K562 (cell line): ENCODE measurements around the gene PPIL1. TPM values are rescaled to one million over a fixed set of nuclear protein-coding genes. Genes with fewer than 3 reads are reported as not detected.

Source experiments
- CAMTA2 ChIP-seq: fragments of 250-450 bp; sonication (Bioruptor Pico); conservative IDR thresholded peaks from 2 replicates; pipeline ENCODE4 v1.5.1; 2022
- CXXC5 ChIP-seq: fragments of 250-450 bp; sonication (Bioruptor Pico); IDR thresholded peaks from 2 replicates; pipeline ENCODE4 v1.8.0; 2022; ENCODE audit warnings: inconsistent platforms, mild to moderate bottlenecking, moderate library complexity
- EGR1 ChIP-seq: fragments of 450-650 bp; conservative IDR thresholded peaks from 2 replicates; pipeline ENCODE4 v1.6.1; 2017; ENCODE audit warnings: mild to moderate bottlenecking
- FOXK1 ChIP-seq: sonication (generic); formaldehyde crosslinking; IDR thresholded peaks from 2 replicates; pipeline ENCODE4 v1.8.0; 2022; ENCODE audit warnings: missing genetic modification reagents, mild to moderate bottlenecking, borderline replicate concordance
- FOXK2 ChIP-seq, 2 experiments: fragments of 450-650 bp; IDR thresholded peaks in 1 of 2; conservative IDR thresholded peaks in 1 of 2; 2 replicates each; pipeline ENCODE4 v1.6.1; 2016; ENCODE audit warnings: low read depth in 2 of 2, mild to moderate bottlenecking in 1 of 2
- MECOM ChIP-seq: fragments of 250-450 bp; sonication (Bioruptor Pico); IDR thresholded peaks from 2 replicates; pipeline ENCODE4 v1.8.0; 2022; ENCODE audit warnings: inconsistent platforms
- NBN ChIP-seq: fragments of 450-650 bp; IDR thresholded peaks from 2 replicates; pipeline ENCODE4 v1.6.1; 2016; ENCODE audit warnings: low read depth, mild to moderate bottlenecking
- NCOR1 ChIP-seq: fragments of 450-650 bp; IDR thresholded peaks from 2 replicates; pipeline ENCODE4 v1.6.1; 2016; ENCODE audit warnings: mild to moderate bottlenecking, moderate library complexity
- PCBP1 ChIP-seq: fragments of 200-400 bp; formaldehyde crosslinking; IDR thresholded peaks from 2 replicates; pipeline ENCODE4 v1.6.1; 2018; ENCODE audit warnings: mild to moderate bottlenecking, low read depth, low read length; ENCODE audit not compliant: poor library complexity, severe bottlenecking
- POLR2G ChIP-seq: fragments of 200-400 bp; formaldehyde crosslinking; IDR thresholded peaks from 2 replicates; pipeline ENCODE4 v1.6.1; 2017; ENCODE audit warnings: low read depth, mild to moderate bottlenecking, antibody characterized with exemption, low read length, moderate library complexity
- RBBP5 ChIP-seq: fragments of 200-600 bp; sonication (generic); IDR thresholded peaks from 2 replicates; pipeline ENCODE4 v1.6.1; 2012; ENCODE audit warnings: borderline replicate concordance, mild to moderate bottlenecking, low read length, control low read depth, inconsistent platforms; ENCODE audit not compliant: insufficient read depth, poor library complexity, severe bottlenecking
- RFX5 ChIP-seq: IDR thresholded peaks from 2 replicates; pipeline ENCODE4 v1.6.1; 2011; ENCODE audit warnings: low read depth, mild to moderate bottlenecking, improper control_type of control experiment, low read length
- SIN3A ChIP-seq, 2 experiments: fragments of 150-350 bp in 1 of 2; IDR thresholded peaks; 2 replicates each; pipeline ENCODE4 v1.6.1; 2011 to 2016; ENCODE audit warnings: borderline replicate concordance in 2 of 2, low read depth in 2 of 2, low read length in 2 of 2, mild to moderate bottlenecking in 2 of 2, moderate library complexity in 2 of 2; ENCODE audit not compliant: control insufficient read depth in 1 of 2
- ZNF184 ChIP-seq: sonication (generic); formaldehyde crosslinking; IDR thresholded peaks from 2 replicates; pipeline ENCODE4 v1.5.0; 2020; ENCODE audit warnings: missing genetic modification reagents
- ZNF551 ChIP-seq: fragments of 250-450 bp; sonication (Bioruptor Pico); IDR thresholded peaks from 2 replicates; pipeline ENCODE4 v1.5.0; 2021; ENCODE audit warnings: mild to moderate bottlenecking, moderate library complexity
- polyA plus RNA-seq, 8 experiments: library from polyadenylated mRNA; depleted of rRNA in 4 of 8; stranded (reverse) in 5 of 8; unstranded in 3 of 8; fragments of >200 nt; fragmentation: Nextera tagmentation in 2 of 8; fragmentation: Illumina TruSeq in 1 of 8; extraction: Ambion mirVana in 2 of 8; extraction: Trizol in 1 of 8; gene quantifications; 2 replicates each; pipeline versions ENCODE4 v1.2.1 to v1.2.3, GENCODE V29; 2011 to 2014; ENCODE audit warnings: inconsistent platforms in 1 of 8, missing spikeins in 1 of 8
- total RNA-seq, 7 experiments: library from RNA; depleted of rRNA in 6 of 7; stranded (reverse); fragments of >200 nt in 6 of 7; fragmentation: Illumina TruSeq in 2 of 7; extraction: Trizol in 2 of 7; gene quantifications; 2 replicates each; pipeline versions ENCODE4 v1.2.1 to v1.2.3, GENCODE V29; 2011 to 2021; ENCODE audit warnings: low replicate concordance in 1 of 7
- TF ChIP-seq, protein P1 (sequence below), 2 experiments: fragments of 200-800 bp in 1 of 2; sonication (Bioruptor generic) in 1 of 2; sonication (generic) in 1 of 2; formaldehyde crosslinking in 1 of 2; IDR thresholded peaks in 1 of 2; conservative IDR thresholded peaks in 1 of 2; 2 replicates each; pipeline versions ENCODE4 v1.5.0 to v1.6.1; 2016 to 2020; ENCODE audit warnings: missing compliant biosample characterization in 1 of 2, missing genetic modification characterization in 1 of 2, missing genetic modification reagents in 1 of 2
- TF ChIP-seq, protein P2 (sequence below): fragments of 200-800 bp; sonication (Bioruptor generic); IDR thresholded peaks from 2 replicates; pipeline ENCODE4 v1.6.1; 2017; ENCODE audit warnings: missing genetic modification characterization, missing compliant biosample characterization
- TF ChIP-seq, protein P3 (sequence below), 2 experiments: fragments of 450-650 bp; conservative IDR thresholded peaks; 2 replicates each; pipeline ENCODE4 v1.6.1; 2017; ENCODE audit warnings: mild to moderate bottlenecking in 2 of 2, moderate library complexity in 2 of 2

PPIL1 gene
- total and polyA plus RNA-seq, 9 of the 15 experiments (the other 6 are each of a cell fraction or from before 2014, with no cell fraction given), result 65.8 to 205 (median 130) TPM

DNA sequence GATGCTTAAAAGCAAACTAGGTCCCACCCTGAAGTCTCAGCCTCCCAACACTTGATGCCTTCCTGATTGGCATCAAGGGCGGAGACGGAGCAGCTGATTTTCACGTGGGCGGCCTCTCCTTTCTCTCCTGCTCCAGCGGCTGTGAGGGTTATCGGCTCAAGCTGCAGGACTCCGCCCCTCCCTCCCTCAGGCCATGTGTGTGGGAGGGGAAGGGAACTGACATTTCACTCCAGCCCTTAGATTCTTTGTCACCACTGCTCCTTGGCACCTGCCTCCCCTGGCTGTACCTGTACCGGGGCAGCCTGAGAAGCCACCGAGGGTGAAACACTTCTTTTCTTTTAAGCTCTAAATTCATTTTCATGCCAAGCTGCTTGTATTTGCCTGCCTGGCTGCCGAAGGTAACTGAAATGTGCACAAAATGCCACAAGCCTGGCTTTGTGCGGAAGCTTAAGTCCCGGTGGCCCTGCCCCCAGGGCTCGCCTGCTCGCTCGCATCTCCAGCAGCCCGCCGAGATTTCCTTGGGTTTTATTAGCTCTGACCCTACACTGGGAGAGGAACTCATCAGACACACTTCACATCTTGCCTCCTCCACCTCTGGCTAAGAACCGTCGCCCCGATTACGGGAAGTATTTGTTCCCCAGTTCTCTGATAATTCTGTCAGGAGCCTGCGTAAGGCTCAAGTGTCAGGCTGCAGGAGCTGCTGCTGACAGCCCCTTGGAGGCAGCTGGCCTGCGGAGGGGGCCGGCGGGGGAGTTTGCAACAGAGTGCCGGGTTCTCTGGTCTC is 25.8 kb downstream of the PPIL1 start (continued):
- TF ChIP-seq FOXK2 (conservative IDR thresholded peaks at IDR 0.05 in 1 of 2, IDR thresholded peaks at IDR 0.05 in 1 of 2; ENCODE audit: low read depth in 2 of 2), result peak; percentile 72 to 73
- TF ChIP-seq, protein P1, sequence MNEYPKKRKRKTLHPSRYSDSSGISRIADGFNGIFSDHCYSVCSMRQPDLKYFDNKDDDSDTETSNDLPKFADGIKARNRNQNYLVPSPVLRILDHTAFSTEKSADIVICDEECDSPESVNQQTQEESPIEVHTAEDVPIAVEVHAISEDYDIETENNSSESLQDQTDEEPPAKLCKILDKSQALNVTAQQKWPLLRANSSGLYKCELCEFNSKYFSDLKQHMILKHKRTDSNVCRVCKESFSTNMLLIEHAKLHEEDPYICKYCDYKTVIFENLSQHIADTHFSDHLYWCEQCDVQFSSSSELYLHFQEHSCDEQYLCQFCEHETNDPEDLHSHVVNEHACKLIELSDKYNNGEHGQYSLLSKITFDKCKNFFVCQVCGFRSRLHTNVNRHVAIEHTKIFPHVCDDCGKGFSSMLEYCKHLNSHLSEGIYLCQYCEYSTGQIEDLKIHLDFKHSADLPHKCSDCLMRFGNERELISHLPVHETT (CRISPR knock-in tag; conservative IDR thresholded peaks at IDR 0.05 in 1 of 2, IDR thresholded peaks at IDR 0.05 in 1 of 2), result no peak
- TF ChIP-seq NCOR1, result no peak; the same call in 1 of the 2 replicates
- TF ChIP-seq, protein P2, sequence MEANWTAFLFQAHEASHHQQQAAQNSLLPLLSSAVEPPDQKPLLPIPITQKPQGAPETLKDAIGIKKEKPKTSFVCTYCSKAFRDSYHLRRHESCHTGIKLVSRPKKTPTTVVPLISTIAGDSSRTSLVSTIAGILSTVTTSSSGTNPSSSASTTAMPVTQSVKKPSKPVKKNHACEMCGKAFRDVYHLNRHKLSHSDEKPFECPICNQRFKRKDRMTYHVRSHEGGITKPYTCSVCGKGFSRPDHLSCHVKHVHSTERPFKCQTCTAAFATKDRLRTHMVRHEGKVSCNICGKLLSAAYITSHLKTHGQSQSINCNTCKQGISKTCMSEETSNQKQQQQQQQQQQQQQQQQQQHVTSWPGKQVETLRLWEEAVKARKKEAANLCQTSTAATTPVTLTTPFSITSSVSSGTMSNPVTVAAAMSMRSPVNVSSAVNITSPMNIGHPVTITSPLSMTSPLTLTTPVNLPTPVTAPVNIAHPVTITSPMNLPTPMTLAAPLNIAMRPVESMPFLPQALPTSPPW, result peak; percentile 88
- no peak for TF ChIP-seq RFX5
- TF ChIP-seq RBBP5, result peak; percentile 31
- TF ChIP-seq POLR2G, result peak; percentile 43; the same call in 1 of the 2 replicates
- TF ChIP-seq ZNF184 (CRISPR knock-in tag), result no peak
- no peak for TF ChIP-seq CAMTA2
- peak; percentile 88 for TF ChIP-seq CXXC5 (CRISPR knock-in tag)
- peak; percentile 80; the same call in 1 of the 2 replicates for TF ChIP-seq NBN
- no peak for TF ChIP-seq PCBP1
- TF ChIP-seq ZNF551 (CRISPR knock-in tag), result no peak
- no peak for TF ChIP-seq FOXK1 (CRISPR knock-in tag)
- TF ChIP-seq SIN3A (IDR thresholded peaks at IDR 0.05; ENCODE audit: borderline replicate concordance in 2 of 2, control insufficient read depth in 1 of 2, low read depth in 2 of 2, low read length in 2 of 2), result peak; percentile 97 to 98
- TF ChIP-seq EGR1, result peak; percentile 99
- TF ChIP-seq MECOM (CRISPR knock-in tag), result no peak
- TF ChIP-seq, protein P3, sequence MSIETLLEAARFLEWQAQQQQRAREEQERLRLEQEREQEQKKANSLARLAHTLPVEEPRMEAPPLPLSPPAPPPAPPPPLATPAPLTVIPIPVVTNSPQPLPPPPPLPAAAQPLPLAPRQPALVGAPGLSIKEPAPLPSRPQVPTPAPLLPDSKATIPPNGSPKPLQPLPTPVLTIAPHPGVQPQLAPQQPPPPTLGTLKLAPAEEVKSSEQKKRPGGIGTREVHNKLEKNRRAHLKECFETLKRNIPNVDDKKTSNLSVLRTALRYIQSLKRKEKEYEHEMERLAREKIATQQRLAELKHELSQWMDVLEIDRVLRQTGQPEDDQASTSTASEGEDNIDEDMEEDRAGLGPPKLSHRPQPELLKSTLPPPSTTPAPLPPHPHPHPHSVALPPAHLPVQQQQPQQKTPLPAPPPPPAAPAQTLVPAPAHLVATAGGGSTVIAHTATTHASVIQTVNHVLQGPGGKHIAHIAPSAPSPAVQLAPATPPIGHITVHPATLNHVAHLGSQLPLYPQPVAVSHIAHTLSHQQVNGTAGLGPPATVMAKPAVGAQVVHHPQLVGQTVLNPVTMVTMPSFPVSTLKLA (conservative IDR thresholded peaks at IDR 0.05), result peak; percentile 96 to 99
